Type B pancreatic cell (in vitro differentiated cells): ENCODE data around the gene RIPOR2. TPM values are rescaled to one million over a fixed set of nuclear protein-coding genes. Genes with fewer than 3 reads are reported as not detected.
A peak's percentile ranks its signal among the peaks of the same experiment; 100 is the strongest.
"Not testable (repeated sequence)": the region's sequence is repeated elsewhere in the genome, so short reads cannot be mapped to it uniquely, and the experiment has no call there.

Experiments used
- DNase-seq: peaks from one replicate; pipeline ENCODE4 v3.0.0; 2021; ENCODE audit warnings: mixed read lengths; ENCODE audit not compliant: unreplicated experiment; ENCODE audit errors: extremely low spot score
- H3K27ac Mint-ChIP-seq: 2 replicates; pipeline ENCODE4 v1.8.0; 2021; ENCODE audit warnings: mild to moderate bottlenecking, mixed read lengths
- H3K27me3 Mint-ChIP-seq: 2 replicates; pipeline ENCODE4 v1.8.0; 2021; ENCODE audit warnings: mixed read lengths
- H3K36me3 Mint-ChIP-seq: 2 replicates; pipeline ENCODE4 v1.8.0; 2021; ENCODE audit warnings: mixed read lengths
- H3K4me1 Mint-ChIP-seq: one replicate; pipeline ENCODE4 v1.8.0; 2021; ENCODE audit warnings: mixed read lengths; ENCODE audit not compliant: unreplicated experiment
- H3K4me3 Mint-ChIP-seq: 2 replicates; pipeline ENCODE4 v1.8.0; 2021; ENCODE audit warnings: mild to moderate bottlenecking, mixed read lengths
- H3K9me3 Mint-ChIP-seq: 2 replicates; pipeline ENCODE4 v1.8.0; 2021; ENCODE audit warnings: mixed read lengths
- CTCF ChIP-seq: fragments of 200-600 bp; sonication (generic); conservative IDR thresholded peaks from 2 replicates; pipeline ENCODE4 v1.5.0; 2021; ENCODE audit warnings: antibody characterized with exemption, mild to moderate bottlenecking
- total RNA-seq: library from RNA; stranded (reverse); gene quantifications from 2 replicates; pipeline ENCODE4 v1.2.1, GENCODE V29; 2021; ENCODE audit warnings: low replicate concordance

Gene RIPOR2
- total RNA-seq, 1 donor from 2014 or later, result 4.2 TPM

- Mint-ChIP-seq H3K27ac (peak overlapping the region; percentile 4), H3K36me3 (no peaks in the 10 kb centered on the region), H3K4me1 (peaks cover 28% of the 10 kb centered on the region), H3K9me3 (no peaks in the 10 kb centered on the region), H3K27me3 (peaks cover 14% of the 10 kb centered on the region), H3K4me3 (peak overlapping the region; percentile 28)
- no peak for TF ChIP-seq CTCF
- no peak for DNase-seq
These were observed 17.1 kb downstream of the RIPOR2 start for GRCh38 chr6:24918641-24919055.

GRCh38 chr6:24916496-24916895 lies 19.3 kb downstream of the RIPOR2 start:
- Mint-ChIP-seq H3K4me3 (no peak overlapping the region), H3K36me3 (no peaks in the 10 kb centered on the region), H3K4me1 (peaks cover 33% of the 10 kb centered on the region), H3K27me3 (peaks cover 34% of the 10 kb centered on the region), H3K27ac (no peak overlapping the region), H3K9me3 (no peaks in the 10 kb centered on the region)
- TF ChIP-seq CTCF, result no peak
- DNase-seq, result no peak

GRCh38 chr6:24915641-24916040 lies 20.1 kb downstream of the RIPOR2 start:
- no peak for TF ChIP-seq CTCF
- no peak overlapping the region for H3K27ac Mint-ChIP-seq
- H3K4me3 Mint-ChIP-seq, result no peak overlapping the region
- H3K27me3 Mint-ChIP-seq, result peaks cover 41% of the 10 kb centered on the region
- peaks cover 34% of the 10 kb centered on the region for H3K4me1 Mint-ChIP-seq
- no peaks in the 10 kb centered on the region for H3K36me3 Mint-ChIP-seq
- no peaks in the 10 kb centered on the region for H3K9me3 Mint-ChIP-seq
- DNase-seq, result no peak

GRCh38 chr6:24914082-24914481 lies 21.7 kb downstream of the RIPOR2 start:
- not testable (repeated sequence) for H3K27ac Mint-ChIP-seq, H3K9me3 Mint-ChIP-seq, DNase-seq, H3K4me3 Mint-ChIP-seq, H3K36me3 Mint-ChIP-seq
- Mint-ChIP-seq H3K27me3 (peaks cover 56% of the 10 kb centered on the region), H3K4me1 (peaks cover 31% of the 10 kb centered on the region)

GRCh38 chr6:24911796-24912382 lies 23.9 kb downstream of the RIPOR2 start:
- H3K9me3 Mint-ChIP-seq, result no peaks in the 10 kb centered on the region
- peak overlapping the region; percentile 87 for H3K4me3 Mint-ChIP-seq
- peaks cover 37% of the 10 kb centered on the region for H3K4me1 Mint-ChIP-seq
- H3K36me3 Mint-ChIP-seq, result no peaks in the 10 kb centered on the region
- TF ChIP-seq CTCF, result no peak
- H3K27ac Mint-ChIP-seq, result no peak overlapping the region
- no peak for DNase-seq
- H3K27me3 Mint-ChIP-seq, result peaks cover 65% of the 10 kb centered on the region

GRCh38 chr6:24910961-24911725 lies 24.6 kb downstream of the RIPOR2 start:
- H3K27me3 Mint-ChIP-seq, result peaks cover 63% of the 10 kb centered on the region

More at GRCh38 chr6:24910961-24911725, 24.6 kb downstream of the RIPOR2 start:
- TF ChIP-seq CTCF, result no peak
- peak overlapping the region; percentile 87 for H3K4me3 Mint-ChIP-seq
- DNase-seq, result peak; percentile 75
- no peak overlapping the region for H3K27ac Mint-ChIP-seq
- H3K36me3 Mint-ChIP-seq, result no peaks in the 10 kb centered on the region
- peaks cover 37% of the 10 kb centered on the region for H3K4me1 Mint-ChIP-seq
- H3K9me3 Mint-ChIP-seq, result no peaks in the 10 kb centered on the region
